OCI-LY3 (cell line): ENCODE results near the gene FASTK.

Source experiments
- EZH2phosphoT487 ChIP-seq: fragments of 200-600 bp; shearing (Covaris generic); IDR thresholded peaks from 2 replicates; pipeline ENCODE4 v1.6.1; 2018; ENCODE audit warnings: antibody characterized with exemption, mixed run types, low read depth
- TF ChIP-seq, protein P1 (sequence below): fragments of 200-600, 300-600 bp; sonication (generic); IDR thresholded peaks from 2 replicates; pipeline ENCODE4 v1.5.1; 2014; ENCODE audit warnings: antibody characterized with exemption, low read length, low read depth

DNA sequence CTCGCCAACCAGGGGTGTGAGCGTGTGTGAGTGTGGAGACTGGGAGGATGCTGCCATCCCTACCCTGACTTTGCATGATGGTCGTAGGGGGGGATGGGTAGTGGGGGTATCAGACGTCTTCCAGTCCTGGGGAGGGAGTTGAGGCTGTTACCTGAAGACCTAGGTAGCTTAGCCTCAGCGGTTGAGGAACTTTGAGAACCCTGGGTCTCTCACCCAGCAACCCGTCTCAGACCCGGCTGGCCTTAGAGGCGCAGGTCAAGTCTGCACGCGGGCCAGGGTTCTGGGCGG lies 18.6 kb downstream of the FASTK start:
- TF ChIP-seq, protein P1, sequence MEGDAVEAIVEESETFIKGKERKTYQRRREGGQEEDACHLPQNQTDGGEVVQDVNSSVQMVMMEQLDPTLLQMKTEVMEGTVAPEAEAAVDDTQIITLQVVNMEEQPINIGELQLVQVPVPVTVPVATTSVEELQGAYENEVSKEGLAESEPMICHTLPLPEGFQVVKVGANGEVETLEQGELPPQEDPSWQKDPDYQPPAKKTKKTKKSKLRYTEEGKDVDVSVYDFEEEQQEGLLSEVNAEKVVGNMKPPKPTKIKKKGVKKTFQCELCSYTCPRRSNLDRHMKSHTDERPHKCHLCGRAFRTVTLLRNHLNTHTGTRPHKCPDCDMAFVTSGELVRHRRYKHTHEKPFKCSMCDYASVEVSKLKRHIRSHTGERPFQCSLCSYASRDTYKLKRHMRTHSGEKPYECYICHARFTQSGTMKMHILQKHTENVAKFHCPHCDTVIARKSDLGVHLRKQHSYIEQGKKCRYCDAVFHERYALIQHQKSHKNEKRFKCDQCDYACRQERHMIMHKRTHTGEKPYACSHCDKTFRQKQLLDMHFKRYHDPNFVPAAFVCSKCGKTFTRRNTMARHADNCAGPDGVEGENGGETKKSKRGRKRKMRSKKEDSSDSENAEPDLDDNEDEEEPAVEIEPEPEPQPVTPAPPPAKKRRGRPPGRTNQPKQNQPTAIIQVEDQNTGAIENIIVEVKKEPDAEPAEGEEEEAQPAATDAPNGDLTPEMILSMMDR, result no peak
- no peak for TF ChIP-seq EZH2phosphoT487
